Ishikawa (cell line): ENCODE results near the gene AP1B1.

Experiments
- CEBPB ChIP-seq: IDR thresholded peaks from 2 replicates; pipeline ENCODE4 v1.6.1; 2012
- CREB1 ChIP-seq: IDR thresholded peaks from 2 replicates; pipeline ENCODE4 v1.6.1; 2012; ENCODE audit warnings: low read depth
- EGR1 ChIP-seq: IDR thresholded peaks from 2 replicates; pipeline ENCODE4 v1.6.1; 2012
- EP300 ChIP-seq: IDR thresholded peaks from 2 replicates; pipeline ENCODE4 v1.6.1; 2012; ENCODE audit warnings: borderline replicate concordance
- FOXM1 ChIP-seq: IDR thresholded peaks from 2 replicates; pipeline ENCODE4 v1.6.1; 2012; ENCODE audit warnings: low read depth, borderline replicate concordance
- MAX ChIP-seq: IDR thresholded peaks from 2 replicates; pipeline ENCODE4 v1.6.1; 2012
- NFIC ChIP-seq: IDR thresholded peaks from 2 replicates; pipeline ENCODE4 v1.6.1; 2012
- RAD21 ChIP-seq: IDR thresholded peaks from 2 replicates; pipeline ENCODE4 v1.6.1; 2012; ENCODE audit warnings: low read depth
- REST ChIP-seq: IDR thresholded peaks from 2 replicates; pipeline ENCODE4 v1.6.1; 2012; ENCODE audit warnings: low read depth, mild to moderate bottlenecking
- TAF1 ChIP-seq: IDR thresholded peaks from 2 replicates; pipeline ENCODE4 v1.6.1; 2012; ENCODE audit warnings: low read depth, mild to moderate bottlenecking
- TCF12 ChIP-seq: IDR thresholded peaks from 2 replicates; pipeline ENCODE4 v1.6.1; 2012; ENCODE audit warnings: low read depth
- TEAD4 ChIP-seq: IDR thresholded peaks from 2 replicates; pipeline ENCODE4 v1.6.1; 2012
- USF1 ChIP-seq: IDR thresholded peaks from 2 replicates; pipeline ENCODE4 v1.6.1; 2012
- YY1 ChIP-seq: IDR thresholded peaks from 2 replicates; pipeline ENCODE4 v1.6.1; 2012; ENCODE audit warnings: low read depth
- ZBTB7A ChIP-seq: IDR thresholded peaks from 2 replicates; pipeline ENCODE4 v1.6.1; 2012; ENCODE audit warnings: low read depth

The AP1B1 gene

GRCh38 chr22:29353286-29353685 is 35.1 kb downstream of the AP1B1 start:
- TF ChIP-seq TCF12: no peak
- no peak for TF ChIP-seq EP300
- TF ChIP-seq CREB1: no peak
- TF ChIP-seq TAF1: no peak
- TF ChIP-seq REST: no peak
- no peak for TF ChIP-seq MAX
- no peak for TF ChIP-seq FOXM1
- TF ChIP-seq EGR1: no peak
- TF ChIP-seq ZBTB7A: no peak
- no peak for TF ChIP-seq TEAD4
- no peak for TF ChIP-seq NFIC
- TF ChIP-seq YY1: no peak
- no peak for TF ChIP-seq RAD21
- no peak for TF ChIP-seq CEBPB
- no peak for TF ChIP-seq USF1

GRCh38 chr22:29352778-29353177 is 35.6 kb downstream of the AP1B1 start:
- TF ChIP-seq YY1: no peak
- TF ChIP-seq EGR1: no peak
- no peak for TF ChIP-seq NFIC
- no peak for TF ChIP-seq MAX

- TF ChIP-seq USF1 (no peak), TAF1 (no peak), YY1 (no peak), RAD21 (no peak), FOXM1 (no peak), EGR1 (no peak), TEAD4 (no peak)
These were observed 36.5 kb downstream of the AP1B1 start for GRCh38 chr22:29351891-29352290.

GRCh38 chr22:29351042-29351441 is 37.3 kb downstream of the AP1B1 start:
- TF ChIP-seq RAD21 (no peak), TEAD4 (no peak), YY1 (no peak), CREB1 (no peak), CEBPB (no peak), TAF1 (no peak), EGR1 (no peak), FOXM1 (no peak), USF1 (no peak), EP300 (no peak), ZBTB7A (no peak), REST (no peak), MAX (no peak), TCF12 (no peak), NFIC (no peak)

GRCh38 chr22:29348956-29349355 is 39.4 kb downstream of the AP1B1 start:
- no peak for TF ChIP-seq TCF12
- no peak for TF ChIP-seq CREB1
- no peak for TF ChIP-seq ZBTB7A
- no peak for TF ChIP-seq EGR1
- no peak for TF ChIP-seq TAF1
- no peak for TF ChIP-seq NFIC
- TF ChIP-seq TEAD4: no peak
- no peak for TF ChIP-seq FOXM1
- TF ChIP-seq REST: no peak
- TF ChIP-seq MAX: no peak
- TF ChIP-seq CEBPB: no peak
